Motor neuron (in vitro differentiated cells): ENCODE results near the gene NR1I2. TPM values are rescaled to one million over a fixed set of nuclear protein-coding genes. Genes with fewer than 3 reads are reported as not detected.

Experiments used
- ATAC-seq, 8 experiments: fragments of 200-7000 bp; cut with Tn5 transposase; replicated peaks in 6 of 8; 2 replicates each; pipeline ENCODE4 v1.8.0; 2021; ENCODE audit warnings: mild to moderate bottlenecking in 8 of 8, moderate library complexity in 8 of 8
- H3K27ac ChIP-seq, 2 donors: fragments of 250-450 bp; sonication (Bioruptor Pico); 2 replicates each; pipeline ENCODE4 v1.9.0; 2021; ENCODE audit warnings: antibody characterized with exemption in 2 of 2, mild to moderate bottlenecking in 2 of 2, moderate library complexity in 1 of 2
- H3K4me1 ChIP-seq, 2 donors: fragments of 250-450 bp; sonication (Bioruptor Pico); replicated peaks in 1 of 2; 2 replicates each; pipeline ENCODE4 v1.6.1; 2021; ENCODE audit warnings: antibody characterized with exemption in 2 of 2, mild to moderate bottlenecking in 2 of 2, moderate library complexity in 1 of 2
- H3K4me3 ChIP-seq, 5 donors: fragments of 250-450 bp; sonication (Bioruptor Pico); 2 replicates each; pipeline ENCODE4 v1.9.0; 2021; ENCODE audit warnings: antibody characterized with exemption in 5 of 5, mild to moderate bottlenecking in 5 of 5, moderate library complexity in 4 of 5
- WGBS, 10 experiments: fragments of 450-650 bp; shearing (Covaris generic); methylation state at CpG; one replicate each; pipeline ENCODE4 v1.0.0; 2022; 5-methylcytosine and 5-hydroxymethylcytosine counted together
- in situ Hi-C, 9 experiments: fragments of 400-800 bp; cut with MboI; loops; one replicate each; pipeline ENCODE4 v1.15.0; 2021; ENCODE audit warnings: low sequenced_read_pairs in 9 of 9, low pct_unique_long_range_greater_than_20kb in 2 of 9; ENCODE audit not compliant: unreplicated experiment in 9 of 9
- total RNA-seq, 8 experiments: library from RNA; unstranded; fragments of 300-600 nt; gene quantifications; 2 replicates each; pipeline versions ENCODE4 v1.2.3 to v1.2.4, GENCODE V29; 2022

The NR1I2 gene
- total RNA-seq, 8 experiments from 2014 or later: 0.07 to 0.76 (median 0.33) TPM; not detected in 1

GRCh38 chr3:119786409-119786808 lies 4.5 kb downstream of the NR1I2 start:
- in situ Hi-C loops: no loop called here
- Histone ChIP-seq H3K4me1 (no peaks in the 10 kb centered on the region), H3K27ac (no peak overlapping the region), H3K4me3 (no peak overlapping the region)
- no peak for ATAC-seq
- 40 to 100% (median 93%) methylated on average over 1 to 2 of the region's 2 CpGs; no CpG with 5 or more reads in 2 of the 10 experiments for WGBS, 10 experiments

GRCh38 chr3:119790369-119790768 lies 8.5 kb downstream of the NR1I2 start:
- 55 to 87% (median 71%) methylated on average over 1 to 3 of the region's 3 CpGs for WGBS, 10 experiments
- H3K4me3 ChIP-seq: no peak overlapping the region
- ATAC-seq: no peak
- in situ Hi-C loops: no loop called here
- no peak overlapping the region for H3K27ac ChIP-seq
- peaks cover 4 to 6% of the 10 kb centered on the region in 2 donors for H3K4me1 ChIP-seq

- in situ Hi-C loops: no loop called here
- Histone ChIP-seq H3K27ac (no peak overlapping the region), H3K4me1 (peaks cover 8 to 9% of the 10 kb centered on the region in 2 donors), H3K4me3 (no peak overlapping the region)
- WGBS, 10 experiments: 58 to 100% (median 86%) methylated on average over 1 to 4 of the region's 8 CpGs; no CpG with 5 or more reads in 6 of the 10 experiments
- no peak for ATAC-seq
These were observed 10.4 kb downstream of the NR1I2 start for GRCh38 chr3:119792270-119792669.

- H3K4me3 ChIP-seq: no peak overlapping the region
- peaks cover 8 to 9% of the 10 kb centered on the region in 2 donors for H3K4me1 ChIP-seq
- H3K27ac ChIP-seq: no peak overlapping the region
- WGBS, 10 experiments: 43 to 100% (median 100%) methylated on average over 1 to 2 of the region's 2 CpGs; no CpG with 5 or more reads in 4 of the 10 experiments
- in situ Hi-C loops: no loop called here
- no peak for ATAC-seq
These were observed 12.5 kb downstream of the NR1I2 start for GRCh38 chr3:119794401-119794800.

GRCh38 chr3:119794971-119795612 lies 13.2 kb downstream of the NR1I2 start:
- in situ Hi-C loops: no loop called here
- H3K4me3 ChIP-seq: no peak overlapping the region
- ATAC-seq: peak; percentile 36 to 98 (median 95)
- peaks cover 8 to 9% of the 10 kb centered on the region in 2 donors for H3K4me1 ChIP-seq
- 0 to 56% (median 43%) methylated on average over 1 to 5 of the region's 5 CpGs for WGBS, 10 experiments
- no peak overlapping the region for H3K27ac ChIP-seq

GRCh38 chr3:119795849-119796248 lies 13.9 kb downstream of the NR1I2 start:
- Histone ChIP-seq H3K4me3 (no peak overlapping the region), H3K27ac (no peak overlapping the region), H3K4me1 (peaks cover 8 to 9% of the 10 kb centered on the region in 2 donors)
- in situ Hi-C loops: no loop called here
- ATAC-seq: no peak
- 0 to 100% (median 84%) methylated on average over 1 to 3 of the region's 3 CpGs for WGBS, 10 experiments

- H3K4me3 ChIP-seq: no peak overlapping the region
- ATAC-seq: no peak
- WGBS, 10 experiments: 83 to 100% (median 100%) methylated on average over 1 to 2 of the region's 2 CpGs; no CpG with 5 or more reads in 1 of the 10 experiments
- in situ Hi-C loops: no loop called here
- H3K27ac ChIP-seq: no peak overlapping the region
- H3K4me1 ChIP-seq: peaks cover 8 to 9% of the 10 kb centered on the region in 2 donors
These were observed 14.5 kb downstream of the NR1I2 start for GRCh38 chr3:119796368-119796767.

GRCh38 chr3:119796785-119797184 lies 14.9 kb downstream of the NR1I2 start:
- 20 to 83% (median 83%) methylated on average over 1 of the region's 2 CpGs; no CpG with 5 or more reads in 7 of the 10 experiments for WGBS, 10 experiments
- no peak for ATAC-seq
- H3K4me3 ChIP-seq: no peak overlapping the region
- in situ Hi-C loops: no loop called here
- peaks cover 8 to 9% of the 10 kb centered on the region in 2 donors for H3K4me1 ChIP-seq
- H3K27ac ChIP-seq: no peak overlapping the region

- no peak for ATAC-seq
- no peak overlapping the region for H3K4me3 ChIP-seq
- no peaks in the 10 kb centered on the region for H3K4me1 ChIP-seq
- H3K27ac ChIP-seq: no peak overlapping the region
- WGBS, 10 experiments: 25 to 92% (median 76%) methylated on average over 2 to 4 of the region's 4 CpGs; no CpG with 5 or more reads in 1 of the 10 experiments
- in situ Hi-C loops: no loop called here
These were observed 18.9 kb downstream of the NR1I2 start for GRCh38 chr3:119800844-119801243.

- WGBS, 10 experiments: 60 to 100% (median 82%) methylated on average over 1 to 3 of the region's 4 CpGs; no CpG with 5 or more reads in 5 of the 10 experiments
- Histone ChIP-seq H3K4me1 (no peaks in the 10 kb centered on the region), H3K4me3 (no peak overlapping the region), H3K27ac (no peak overlapping the region)
- in situ Hi-C loops: no loop called here
- ATAC-seq: no peak
These were observed 26.3 kb downstream of the NR1I2 start for GRCh38 chr3:119808244-119808643.

- no peak overlapping the region for H3K27ac ChIP-seq
- no peak for ATAC-seq
- no peak overlapping the region for H3K4me3 ChIP-seq
- WGBS, 10 experiments: 100% methylated on average over 2 of the region's 6 CpGs; no CpG with 5 or more reads in 9 of the 10 experiments
- in situ Hi-C loops: no loop called here
- H3K4me1 ChIP-seq: no peaks in the 10 kb centered on the region
These were observed 26.9 kb downstream of the NR1I2 start for GRCh38 chr3:119808843-119809242.

- in situ Hi-C loops: no loop called here
- ATAC-seq: peak in 1 of 8 experiments; percentile 11
- WGBS, 10 experiments: 89 to 100% (median 100%) methylated on average over 1 to 10 of the region's 31 CpGs; no CpG with 5 or more reads in 7 of the 10 experiments
- no peaks in the 10 kb centered on the region for H3K4me1 ChIP-seq
- no peak overlapping the region for H3K27ac ChIP-seq
- no peak overlapping the region for H3K4me3 ChIP-seq
These were observed 27.5 kb downstream of the NR1I2 start for GRCh38 chr3:119809249-119810017.

- in situ Hi-C loops: no loop called here
- no peaks in the 10 kb centered on the region for H3K4me1 ChIP-seq
- H3K27ac ChIP-seq: no peak overlapping the region
- H3K4me3 ChIP-seq: no peak overlapping the region
- 0% methylated on average over 1 of the region's 33 CpGs; no CpG with 5 or more reads in 9 of the 10 experiments for WGBS, 10 experiments
- peak in 4 of 8 experiments; percentile 9 to 91 (median 90) for ATAC-seq
These were observed 28.1 kb downstream of the NR1I2 start for GRCh38 chr3:119810018-119810435.
